ENCODE measurements around the gene MIA2.

DNA sequence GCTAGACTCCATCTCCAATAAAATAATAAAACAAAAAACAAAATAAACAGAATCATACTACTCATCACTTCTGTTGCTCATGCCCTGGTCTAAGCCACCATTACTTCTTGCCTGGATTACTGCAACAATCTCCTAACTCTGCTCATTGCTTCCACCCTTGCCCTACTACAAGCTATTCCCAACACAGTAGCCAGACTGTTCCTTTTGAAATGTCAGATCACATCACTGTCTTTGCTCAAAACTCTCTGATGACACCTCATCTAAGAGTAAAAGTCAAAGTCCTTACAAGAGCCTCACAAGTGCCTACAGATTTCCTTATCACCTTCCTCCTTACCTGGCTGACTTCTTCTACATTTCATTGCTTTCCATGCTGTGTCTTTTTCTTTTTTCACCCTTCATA, 188.5 kb downstream of the MIA2 start:
- TF ChIP-seq, protein P1, sequence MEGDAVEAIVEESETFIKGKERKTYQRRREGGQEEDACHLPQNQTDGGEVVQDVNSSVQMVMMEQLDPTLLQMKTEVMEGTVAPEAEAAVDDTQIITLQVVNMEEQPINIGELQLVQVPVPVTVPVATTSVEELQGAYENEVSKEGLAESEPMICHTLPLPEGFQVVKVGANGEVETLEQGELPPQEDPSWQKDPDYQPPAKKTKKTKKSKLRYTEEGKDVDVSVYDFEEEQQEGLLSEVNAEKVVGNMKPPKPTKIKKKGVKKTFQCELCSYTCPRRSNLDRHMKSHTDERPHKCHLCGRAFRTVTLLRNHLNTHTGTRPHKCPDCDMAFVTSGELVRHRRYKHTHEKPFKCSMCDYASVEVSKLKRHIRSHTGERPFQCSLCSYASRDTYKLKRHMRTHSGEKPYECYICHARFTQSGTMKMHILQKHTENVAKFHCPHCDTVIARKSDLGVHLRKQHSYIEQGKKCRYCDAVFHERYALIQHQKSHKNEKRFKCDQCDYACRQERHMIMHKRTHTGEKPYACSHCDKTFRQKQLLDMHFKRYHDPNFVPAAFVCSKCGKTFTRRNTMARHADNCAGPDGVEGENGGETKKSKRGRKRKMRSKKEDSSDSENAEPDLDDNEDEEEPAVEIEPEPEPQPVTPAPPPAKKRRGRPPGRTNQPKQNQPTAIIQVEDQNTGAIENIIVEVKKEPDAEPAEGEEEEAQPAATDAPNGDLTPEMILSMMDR (IDR thresholded peaks at IDR 0.05 in 4 of 5, conservative IDR thresholded peaks at IDR 0.05 in 1 of 5), result no peak
- no peak for TF ChIP-seq POLR2A (IDR thresholded peaks at IDR 0.05)

Measured in gastrocnemius medialis (tissue), 4 donors.